ENCODE results near the gene ILRUN.

GRCh38 chr6:34684364-34684763, 12.2 kb downstream of the ILRUN start:
- TF ChIP-seq CTCF (conservative IDR thresholded peaks at IDR 0.05; ENCODE audit: low read length) (no peak), EZH2phosphoT487 (IDR thresholded peaks at IDR 0.05; ENCODE audit: borderline replicate concordance) (no peak)
